Mucosa of stomach (tissue), 1 donor: ENCODE measurements around the gene DYNC2H1.
"Not testable (repeated sequence)": the region's sequence is repeated elsewhere in the genome, so short reads cannot be mapped to it uniquely, and the experiment has no call there.

ENCODE experiments used
- H3K27me3 ChIP-seq: one replicate; pipeline ENCODE4 v1.7.0; 2013; ENCODE audit warnings: mild to moderate bottlenecking, low read length; ENCODE audit not compliant: control insufficient read depth, insufficient read depth
- H3K36me3 ChIP-seq: one replicate; pipeline ENCODE4 v1.7.0; 2013; ENCODE audit warnings: low read length; ENCODE audit not compliant: control insufficient read depth, insufficient read depth
- H3K4me1 ChIP-seq: one replicate; pipeline ENCODE4 v1.7.0; 2013; ENCODE audit warnings: mild to moderate bottlenecking, low read length; ENCODE audit not compliant: control insufficient read depth, insufficient read depth
- H3K4me3 ChIP-seq: one replicate; pipeline ENCODE4 v1.7.0; 2013; ENCODE audit warnings: low read length
- H3K9ac ChIP-seq: one replicate; pipeline ENCODE4 v1.7.0; 2013; ENCODE audit warnings: mild to moderate bottlenecking, low read length, moderate library complexity
- H3K9me3 ChIP-seq: one replicate; pipeline ENCODE4 v1.7.0; 2013; ENCODE audit warnings: mild to moderate bottlenecking, low read length, moderate library complexity; ENCODE audit not compliant: control insufficient read depth
- donor health status: Pancreatic carcinoma.

Gene DYNC2H1

GRCh38 chr11:103091064-103091800, 18.0 kb upstream of the DYNC2H1 start:
- Histone ChIP-seq H3K36me3 (no peaks in the 10 kb centered on the region), H3K9me3 (no peaks in the 10 kb centered on the region)

GRCh38 chr11:103091801-103092524, 17.3 kb upstream of the DYNC2H1 start, which contains the start of gene DCUN1D5:
TSS of gene DCUN1D5 (minus strand) at chr11:103092160. CDS start at chr11:103091872, 288 bp downstream.
- Histone ChIP-seq H3K4me1 (peaks cover 9% of the 10 kb centered on the region), H3K27me3 (no peaks in the 10 kb centered on the region), H3K9me3 (no peaks in the 10 kb centered on the region), H3K4me3 (peak within 1 kb of the TSS; percentile 73), H3K36me3 (no peaks in the 10 kb centered on the region), H3K9ac (peak within 1 kb of the TSS; percentile 94)

More at GRCh38 chr11:103091064-103091800, 18.0 kb upstream of the DYNC2H1 start:
- peaks cover 11% of the 10 kb centered on the region for H3K4me1 ChIP-seq
- H3K27me3 ChIP-seq = no peaks in the 10 kb centered on the region
- H3K4me3 ChIP-seq = peak overlapping the region; percentile 73
- peak overlapping the region; percentile 94 for H3K9ac ChIP-seq

- no peak overlapping the region for H3K4me3 ChIP-seq
- H3K4me1 ChIP-seq = peaks cover 5% of the 10 kb centered on the region
- no peaks in the 10 kb centered on the region for H3K36me3 ChIP-seq
- H3K27me3 ChIP-seq = no peaks in the 10 kb centered on the region
- H3K9ac ChIP-seq = no peak overlapping the region
- H3K9me3 ChIP-seq = no peaks in the 10 kb centered on the region
Measured at GRCh38 chr11:103097279-103097678, 11.9 kb upstream of the DYNC2H1 start.

- Histone ChIP-seq H3K9me3 (no peaks in the 10 kb centered on the region), H3K36me3 (no peaks in the 10 kb centered on the region), H3K9ac (peak overlapping the region; percentile 50), H3K4me3 (peak overlapping the region; percentile 93), H3K27me3 (no peaks in the 10 kb centered on the region), H3K4me1 (no peaks in the 10 kb centered on the region)
Measured at GRCh38 chr11:103109818-103110388, 677 bp downstream of the DYNC2H1 start.

- no peak overlapping the region for H3K4me3 ChIP-seq
- H3K36me3 ChIP-seq = no peaks in the 10 kb centered on the region
- H3K27me3 ChIP-seq = no peaks in the 10 kb centered on the region
- H3K9me3 ChIP-seq = no peaks in the 10 kb centered on the region
- no peak overlapping the region for H3K9ac ChIP-seq
- no peaks in the 10 kb centered on the region for H3K4me1 ChIP-seq
Measured at GRCh38 chr11:103110391-103110790, 1.2 kb downstream of the DYNC2H1 start.

GRCh38 chr11:103111400-103111799, 2.2 kb downstream of the DYNC2H1 start:
- Histone ChIP-seq H3K4me3 (no peak overlapping the region), H3K4me1 (no peaks in the 10 kb centered on the region), H3K27me3 (no peaks in the 10 kb centered on the region), H3K9ac (no peak overlapping the region), H3K36me3 (no peaks in the 10 kb centered on the region), H3K9me3 (no peaks in the 10 kb centered on the region)

GRCh38 chr11:103112364-103112763, 3.1 kb downstream of the DYNC2H1 start:
- Histone ChIP-seq H3K9ac (no peak overlapping the region), H3K9me3 (no peaks in the 10 kb centered on the region), H3K36me3 (no peaks in the 10 kb centered on the region), H3K27me3 (no peaks in the 10 kb centered on the region), H3K4me1 (no peaks in the 10 kb centered on the region), H3K4me3 (no peak overlapping the region)

- Histone ChIP-seq H3K36me3 (no peaks in the 10 kb centered on the region), H3K27me3 (no peaks in the 10 kb centered on the region), H3K9ac (no peak overlapping the region), H3K4me3 (no peak overlapping the region), H3K9me3 (no peaks in the 10 kb centered on the region), H3K4me1 (no peaks in the 10 kb centered on the region)
Measured at GRCh38 chr11:103114836-103115235, 5.6 kb downstream of the DYNC2H1 start.

GRCh38 chr11:103125462-103125861, 16.2 kb downstream of the DYNC2H1 start:
- H3K27me3 ChIP-seq = no peaks in the 10 kb centered on the region
- H3K9ac ChIP-seq = no peak overlapping the region
- no peaks in the 10 kb centered on the region for H3K36me3 ChIP-seq
- H3K4me3 ChIP-seq = no peak overlapping the region
- H3K9me3 ChIP-seq = no peaks in the 10 kb centered on the region
- no peaks in the 10 kb centered on the region for H3K4me1 ChIP-seq

- H3K4me1 ChIP-seq, H3K9me3 ChIP-seq, H3K4me3 ChIP-seq, H3K27me3 ChIP-seq, H3K9ac ChIP-seq, H3K36me3 ChIP-seq: not testable (repeated sequence)
Measured at GRCh38 chr11:103141986-103142385, 32.8 kb downstream of the DYNC2H1 start.

- Histone ChIP-seq H3K27me3 (no peaks in the 10 kb centered on the region), H3K4me1 (no peaks in the 10 kb centered on the region), H3K36me3 (no peaks in the 10 kb centered on the region), H3K4me3 (no peak overlapping the region), H3K9me3 (no peaks in the 10 kb centered on the region), H3K9ac (no peak overlapping the region)
Measured at GRCh38 chr11:103147627-103148026, 38.4 kb downstream of the DYNC2H1 start.

GRCh38 chr11:103157542-103157941, 48.3 kb downstream of the DYNC2H1 start:
- Histone ChIP-seq H3K27me3 (no peaks in the 10 kb centered on the region), H3K4me3 (no peak overlapping the region), H3K9ac (no peak overlapping the region), H3K9me3 (no peaks in the 10 kb centered on the region), H3K4me1 (no peaks in the 10 kb centered on the region), H3K36me3 (no peaks in the 10 kb centered on the region)
